ENCODE data around the gene BATF. TPM values are rescaled to one million over a fixed set of nuclear protein-coding genes. Genes with fewer than 3 reads are reported as not detected.

BATF gene
- total and polyA plus RNA-seq, 2 of the 8 experiments (the other 6 are each of a cell fraction or from before 2014, with no cell fraction given), result not detected

GRCh38 chr14:75591987-75592575, 69.8 kb downstream of the BATF start:
- H3K23me2 ChIP-seq (ENCODE audit: low read depth, low read length), result no peaks in the 10 kb centered on the region; the same call in 1 of the 2 replicates
- no peak overlapping the region for H2BK15ac ChIP-seq (ENCODE audit: low read length)
- no peak overlapping the region for H2BK12ac ChIP-seq (ENCODE audit: low read depth, low read length)
- no peak overlapping the region for H3K4me3 ChIP-seq (ENCODE audit: extremely low read depth in 1 of 4, insufficient read depth in 2 of 4, low read depth in 3 of 4, low read length in 4 of 4)
- DNase-seq (ENCODE audit: low read depth in 1 of 2, low spot score in 2 of 2) (no peak), FAIRE-seq (no peak)
- no peak overlapping the region for H4K91ac ChIP-seq (replicated peaks; ENCODE audit: insufficient read length, low read length)
- ChIA-PET CTCF (ENCODE audit: partially characterized antibody) (interaction anchor here (0.6 to 2.3 kb wide), 3 partner anchors 14 to 352 kb away, joined by 3 to 11 read pairs (median 3); partner anchors contain the start of gene FLVCR2), POLR2A (ENCODE audit: partially characterized antibody) (no interaction called here)
- peaks cover 7 to 9% of the 10 kb centered on the region in 2 experiments for H3K9me3 ChIP-seq (ENCODE audit: insufficient read depth in 2 of 2, low read depth in 1 of 2, low read length in 1 of 2)
- no peaks in the 10 kb centered on the region for H3K79me2 ChIP-seq (ENCODE audit: control insufficient read depth in 1 of 2, insufficient read depth in 2 of 2, low read length in 2 of 2)
- H2BK5ac ChIP-seq (ENCODE audit: low read depth, low read length), result no peak overlapping the region; the same call in 1 of the 2 replicates
- H4K5ac ChIP-seq (ENCODE audit: insufficient read length, low read depth, low read length), result no peak overlapping the region
- H3K23ac ChIP-seq (ENCODE audit: insufficient read length), result no peak overlapping the region
- H3K4me1 ChIP-seq (replicated peaks in 1 of 4; ENCODE audit: control insufficient read depth in 3 of 4, insufficient read depth in 4 of 4, low read length in 3 of 4), result no peaks in the 10 kb centered on the region
- H3K36me3 ChIP-seq (ENCODE audit: control insufficient read depth in 2 of 4, insufficient read depth in 4 of 4, low read length in 3 of 4), result peaks cover 0 to 8% (median 0%) of the 10 kb centered on the region in 4 experiments; a peak in 1 of 8 replicates
- no peak overlapping the region for H3K27ac ChIP-seq (ENCODE audit: low read depth, low read length)
- no peak overlapping the region for H3K4ac ChIP-seq (replicated peaks; ENCODE audit: insufficient read length, low read depth, low read length)
- H2BK20ac ChIP-seq (ENCODE audit: low read length), result no peak overlapping the region
- H3K9ac ChIP-seq (replicated peaks in 1 of 4; ENCODE audit: extremely low read depth in 1 of 4, low read depth in 3 of 4, low read length in 3 of 4), result no peak overlapping the region
- no peak overlapping the region for H3K56ac ChIP-seq (replicated peaks; ENCODE audit: insufficient read length, low read depth, low read length)
- H3K14ac ChIP-seq (ENCODE audit: insufficient read length), result no peak overlapping the region
- H2AK5ac ChIP-seq (ENCODE audit: low read depth, low read length), result no peak overlapping the region
- H4K8ac ChIP-seq (ENCODE audit: extremely low read depth, insufficient read depth, low read length), result no peak overlapping the region
- H2AFZ ChIP-seq (ENCODE audit: low read length), result no peak overlapping the region
- no peaks in the 10 kb centered on the region for H4K20me1 ChIP-seq (replicated peaks in 1 of 2; ENCODE audit: control insufficient read depth in 1 of 2, insufficient read depth in 2 of 2, low read length in 2 of 2)
- no peak overlapping the region for H3K4me2 ChIP-seq (ENCODE audit: insufficient read depth in 1 of 2, low read depth in 2 of 2, low read length in 2 of 2)
- H3K18ac ChIP-seq (ENCODE audit: extremely low read depth, low read length), result no peak overlapping the region
- TF ChIP-seq BRCA1 (IDR thresholded peaks at IDR 0.05; ENCODE audit: low read depth, low read length) (no peak), KDM5A (IDR thresholded peaks at IDR 0.05; ENCODE audit: low read length) (no peak), CEBPB (IDR thresholded peaks at IDR 0.05; ENCODE audit: low read depth, low read length) (no peak), TCF12 (IDR thresholded peaks at IDR 0.05; ENCODE audit: low read depth, low read length) (no peak), RBBP5 (IDR thresholded peaks at IDR 0.05; ENCODE audit: borderline replicate concordance, low read depth, low read length) (no peak), CTCF (IDR thresholded peaks at IDR 0.05; ENCODE audit: control extremely low read depth in 1 of 3, insufficient read depth in 1 of 3, low read depth in 1 of 3, low read length in 3 of 3) (no peak), MAFK (IDR thresholded peaks at IDR 0.05; ENCODE audit: low read depth, low read length) (no peak), KDM1A (IDR thresholded peaks at IDR 0.05; ENCODE audit: borderline replicate concordance, low read length) (no peak), SIRT6 (IDR thresholded peaks at IDR 0.05; ENCODE audit: low read length) (no peak)
- TF ChIP-seq, protein P1, sequence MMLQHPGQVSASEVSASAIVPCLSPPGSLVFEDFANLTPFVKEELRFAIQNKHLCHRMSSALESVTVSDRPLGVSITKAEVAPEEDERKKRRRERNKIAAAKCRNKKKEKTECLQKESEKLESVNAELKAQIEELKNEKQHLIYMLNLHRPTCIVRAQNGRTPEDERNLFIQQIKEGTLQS (IDR thresholded peaks at IDR 0.05; ENCODE audit: insufficient read depth, low read depth, low read length), result no peak
- H3K79me1 ChIP-seq (ENCODE audit: low read depth, low read length), result no peaks in the 10 kb centered on the region; the same call in 1 of the 2 replicates
- no peak overlapping the region for H2BK120ac ChIP-seq (replicated peaks; ENCODE audit: low read depth, low read length)
- no peaks in the 10 kb centered on the region for H3K27me3 ChIP-seq (replicated peaks in 1 of 4; ENCODE audit: control insufficient read depth in 3 of 4, extremely low read depth in 1 of 4, insufficient read depth in 3 of 4, low read length in 3 of 4)

All from H1 (cell line).